GM18951 (cell line): ENCODE results near the gene PTGDR2.

Source experiments
- POLR2A ChIP-seq: IDR thresholded peaks from 4 replicates; pipeline ENCODE4 v1.6.1; 2011; ENCODE audit warnings: mild to moderate bottlenecking; ENCODE audit not compliant: insufficient read length, insufficient read depth; ENCODE audit errors: extremely low read depth
- in situ Hi-C: fragments of 300-500 bp; cut with MboI; formaldehyde crosslinking; loops from one replicate; pipeline ENCODE4 v1.12.0; 2022; ENCODE audit warnings: low sequenced_read_pairs, mixed read lengths, inconsistent platforms; ENCODE audit not compliant: unreplicated experiment

PTGDR2 gene

GRCh38 chr11:60880643-60881282 is 25.0 kb upstream of the PTGDR2 start:
- no peak for TF ChIP-seq POLR2A
- in situ Hi-C loops, result no loop called here

DNA sequence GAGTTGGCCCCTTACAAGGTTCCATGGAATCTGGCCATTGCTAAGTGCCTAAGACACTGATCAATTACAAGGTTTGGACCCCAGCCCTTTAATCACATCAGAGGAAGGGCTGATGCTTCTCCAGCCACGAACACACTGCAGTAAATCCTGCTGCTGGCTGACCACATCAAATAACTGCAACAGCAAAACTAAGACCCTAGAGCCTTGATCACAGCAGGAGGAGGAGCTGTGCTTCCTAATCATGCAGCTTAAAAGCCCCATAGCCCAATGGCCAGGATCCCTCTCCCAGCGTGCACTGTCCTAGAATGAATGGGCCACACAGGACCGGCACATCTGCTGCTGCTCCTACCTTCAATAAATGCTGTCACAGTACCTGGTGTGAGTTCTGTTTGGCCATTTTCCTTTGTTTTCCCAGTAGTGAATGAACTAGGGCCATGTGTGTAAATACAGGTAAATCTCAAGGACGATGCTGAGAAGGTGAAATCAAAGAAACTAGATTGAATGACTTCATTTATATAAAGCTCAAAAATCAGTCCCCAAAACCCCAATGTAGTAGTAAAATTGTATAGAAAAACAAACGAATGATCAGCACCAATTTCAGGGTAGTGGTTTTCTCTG is 24.3 kb upstream of the PTGDR2 start:
- TF ChIP-seq POLR2A, result no peak
- in situ Hi-C loops, result no loop called here

GRCh38 chr11:60879104-60879503 is 23.4 kb upstream of the PTGDR2 start:
- in situ Hi-C loops, result no loop called here
- no peak for TF ChIP-seq POLR2A

GRCh38 chr11:60878245-60879101 is 22.7 kb upstream of the PTGDR2 start:
- in situ Hi-C loops, result no loop called here
- TF ChIP-seq POLR2A, result no peak

DNA sequence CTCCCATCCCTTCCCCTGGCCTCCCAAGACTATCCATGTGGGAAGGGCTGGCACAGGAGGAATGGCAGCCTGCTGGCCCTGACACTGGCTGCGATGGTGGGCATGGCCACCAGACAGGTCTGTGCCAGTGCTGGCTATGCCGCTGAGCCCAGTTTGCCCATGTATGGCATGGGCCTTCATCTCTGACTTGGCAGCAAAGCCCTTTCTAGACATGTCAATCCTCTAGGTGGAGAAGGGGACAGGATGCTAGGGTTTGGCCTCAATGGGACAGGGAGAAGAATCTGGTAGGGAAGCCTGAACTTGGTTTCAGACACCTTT is 20.4 kb upstream of the PTGDR2 start:
- in situ Hi-C loops, result no loop called here
- TF ChIP-seq POLR2A, result no peak

- TF ChIP-seq POLR2A, result no peak
- in situ Hi-C loops, result no loop called here
These were observed 19.8 kb upstream of the PTGDR2 start for GRCh38 chr11:60875366-60876167.

DNA sequence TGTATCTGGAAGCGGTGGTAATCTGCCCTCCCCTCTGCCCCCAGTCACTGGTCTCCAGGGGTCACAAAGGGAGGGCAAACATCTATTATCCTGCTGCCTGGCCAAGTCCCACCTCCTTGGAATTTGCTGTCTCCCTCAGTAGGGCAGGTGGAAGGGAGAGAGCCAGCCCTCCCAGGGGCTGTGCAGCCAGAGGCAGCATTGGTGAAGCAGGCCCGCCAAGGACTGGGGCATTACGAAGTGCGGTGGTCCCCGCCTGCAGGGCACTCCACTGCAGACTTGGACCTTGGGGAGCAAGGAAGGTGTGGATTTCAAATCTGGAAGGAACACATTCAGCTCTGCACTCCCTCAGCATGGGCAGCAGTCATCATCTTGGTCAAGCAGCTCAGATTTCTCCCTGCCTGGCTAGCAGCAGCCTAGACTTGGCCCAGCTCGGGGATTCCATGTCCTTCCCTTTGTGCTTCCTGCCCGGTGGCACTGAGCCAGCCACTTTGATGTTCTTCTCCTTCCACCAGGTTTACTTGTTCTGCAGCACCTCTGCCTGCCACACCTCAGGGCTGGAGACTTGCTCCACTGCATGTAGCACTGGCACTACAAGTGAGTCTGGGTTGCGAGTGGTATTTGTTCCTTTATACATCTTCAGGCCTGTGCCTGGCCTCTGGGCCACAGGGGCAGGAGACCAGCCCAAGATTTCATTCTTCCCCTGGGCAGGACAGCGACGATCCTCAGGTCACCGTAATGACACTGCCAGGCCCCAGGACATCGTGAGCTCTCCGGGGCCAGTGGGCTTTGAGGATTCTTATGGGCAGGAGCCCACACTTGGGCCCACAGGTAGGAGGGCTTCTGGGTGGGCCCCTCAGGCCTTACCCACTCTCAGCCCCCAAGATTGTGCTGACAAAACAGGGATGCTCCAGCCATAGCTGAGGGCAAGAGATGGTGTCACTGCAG is 18.9 kb upstream of the PTGDR2 start:
- in situ Hi-C loops, result no loop called here
- TF ChIP-seq POLR2A, result no peak

GRCh38 chr11:60873533-60873932 is 17.8 kb upstream of the PTGDR2 start:
- in situ Hi-C loops, result no loop called here
- TF ChIP-seq POLR2A, result no peak

DNA sequence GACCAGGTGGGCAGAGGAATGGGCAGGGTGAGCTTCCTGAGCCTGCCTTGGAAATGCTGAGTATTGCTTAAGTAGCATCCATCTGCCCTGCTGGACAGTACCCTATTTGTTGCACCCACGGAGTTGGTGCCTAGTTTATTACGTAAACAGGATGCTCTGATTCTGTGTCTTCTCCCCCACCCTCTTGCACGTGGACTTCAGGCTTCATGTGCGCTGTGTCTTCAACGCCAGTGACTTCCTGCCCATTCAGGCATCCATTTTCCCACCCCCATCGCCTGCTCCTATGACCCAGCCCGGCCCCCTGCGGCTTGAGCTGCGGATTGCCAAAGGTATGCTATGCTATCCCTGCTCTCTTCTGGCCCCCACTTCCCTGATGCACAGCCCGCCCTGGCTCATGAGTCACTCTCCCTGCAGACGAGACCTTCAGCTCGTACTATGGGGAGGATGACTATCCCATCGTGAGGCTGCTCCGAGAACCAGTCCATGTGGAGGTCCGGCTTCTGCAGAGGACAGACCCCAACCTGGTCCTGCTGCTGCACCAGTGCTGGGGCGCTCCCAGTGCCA is 17.3 kb upstream of the PTGDR2 start:
- TF ChIP-seq POLR2A, result no peak
- in situ Hi-C loops, result no loop called here

- in situ Hi-C loops, result no loop called here
- no peak for TF ChIP-seq POLR2A
These were observed 16.6 kb upstream of the PTGDR2 start for GRCh38 chr11:60872124-60872960.

- TF ChIP-seq POLR2A, result no peak
- in situ Hi-C loops, result no loop called here
These were observed 15.8 kb upstream of the PTGDR2 start for GRCh38 chr11:60871378-60872061.
